Adrenal gland (tissue), 12 donors: Measurements from ENCODE around the gene SYAP1. TPM values are rescaled to one million over a fixed set of nuclear protein-coding genes. Genes with fewer than 3 reads are reported as not detected.
"Not testable (repeated sequence)": the region's sequence is repeated elsewhere in the genome, so short reads cannot be mapped to it uniquely, and the experiment has no call there.

Experiments
- DNase-seq, 7 donors: peaks; one replicate each; pipeline ENCODE4 v3.0.0-alpha.2; 2019 to 2020
- H3K27ac ChIP-seq, 5 donors: fragments of 200-600 bp; sonication (generic) in 4 of 5; 1 replicate in 3 of 5; 2 replicates in 2 of 5; pipeline versions ENCODE4 v1.5.1 to v1.8.0; 2016 to 2020; ENCODE audit warnings: mild to moderate bottlenecking in 1 of 5
- H3K27me3 ChIP-seq: fragments of 200-600 bp; 2 replicates; pipeline ENCODE4 v1.8.0; 2021
- H3K36me3 ChIP-seq, 2 donors: fragments of 200-600 bp; replicated peaks in 1 of 2; 1 replicate in 1 of 2; 2 replicates in 1 of 2; pipeline versions ENCODE4 v1.5.1 to v1.8.0; 2018 to 2022
- H3K4me1 ChIP-seq, 2 donors: fragments of 200-600 bp; replicated peaks in 1 of 2; 1 replicate in 1 of 2; 2 replicates in 1 of 2; pipeline versions ENCODE4 v1.5.1 to v1.8.0; 2018 to 2021
- H3K4me3 ChIP-seq, 4 donors: fragments of 200-600 bp; sonication (generic) in 3 of 4; one replicate each; pipeline ENCODE4 v1.5.1; 2016 to 2018
- H3K9me3 ChIP-seq, 3 donors: fragments of 200-600 bp; sonication (generic) in 1 of 3; replicated peaks in 1 of 3; 1 replicate in 2 of 3; 2 replicates in 1 of 3; pipeline versions ENCODE4 v1.5.1 to v1.8.0; 2016 to 2021
- CTCF ChIP-seq, 6 experiments: fragments of 450-650 bp in 4 of 6; fragments of 200-600 bp in 2 of 6; sonication (generic) in 1 of 6; IDR thresholded peaks; 1 replicate in 5 of 6; 2 replicates in 1 of 6; pipeline versions ENCODE4 v1.5.1 to v1.8.0; 2016 to 2021; ENCODE audit warnings: antibody characterized with exemption in 6 of 6, mild to moderate bottlenecking in 2 of 6, moderate library complexity in 1 of 6
- POLR2A ChIP-seq, 2 donors: fragments of 450-650 bp; IDR thresholded peaks; one replicate each; pipeline ENCODE4 v1.6.1; 2017; ENCODE audit warnings: antibody characterized with exemption in 2 of 2, mild to moderate bottlenecking in 2 of 2, moderate library complexity in 1 of 2
- WGBS, 4 donors: extraction: QIAGEN DNeasy Blood & Tissue Kit in 2 of 4; methylation state at CpG; one replicate each; pipeline versions ENCODE4 v1.1.5 to v1.1.7; 2013 to 2017; 5-methylcytosine and 5-hydroxymethylcytosine counted together
- intact Hi-C, 2 donors: fragments of 100-400 bp; cut with DNase I; formaldehyde crosslinking; loops; one replicate each; pipeline versions ENCODE4 v1.14.1 to v1.15.0; 2022 to 2023
- polyA plus RNA-seq, 3 donors: library from polyadenylated mRNA; stranded (reverse); fragments of 200-250 nt in 2 of 3; fragments of 350-450 nt in 1 of 3; fragmentation: Illumina TruSeq in 1 of 3; extraction: RNeasy Lipid Tissue Mini Kit (QIAGEN cat#74804) in 1 of 3; gene quantifications; one replicate each; pipeline ENCODE4 v1.2.3, GENCODE V29; 2013 to 2014
- total RNA-seq, 9 donors: library from RNA; depleted of rRNA in 4 of 9; stranded (reverse); fragments of >200 nt in 4 of 9; fragments of 120-200 nt in 1 of 9; fragmentation: NEBNext Ultra II Directional in 1 of 9; extraction: Animal tissue kit (Norgen Biotek cat#: 25700) in 1 of 9; gene quantifications; one replicate each; pipeline versions ENCODE4 v1.1.0 to v1.2.4, GENCODE V29; 2013 to 2023
- donor health status: healthy with polysubstance abuse.
- donor health status: Bipolar disorder and iron deficiency.
- donor health status: DM: yes; HTN: yes; CAD: no.
- donor health status: DM: no; HTN: no; CAD: no.
- donor health status: DM: no; HTN: no; CAD: no.
- donor health status: DM: yes; HTN: yes; CAD: no.

SYAP1 gene
- total and polyA plus RNA-seq, 12 donors, result 15.8 to 106 (median 43.6) TPM

GRCh38 chrX:16756724-16757123 lies 37.3 kb downstream of the SYAP1 start:
- Histone ChIP-seq H3K27ac (no peak overlapping the region), H3K27me3 (no peaks in the 10 kb centered on the region), H3K9me3 (no peaks in the 10 kb centered on the region), H3K4me1 (no peaks in the 10 kb centered on the region), H3K4me3 (no peak overlapping the region), H3K36me3 (peaks cover 0 to 65% of the 10 kb centered on the region in 2 donors)
- intact Hi-C loops, result no loop called here
- TF ChIP-seq POLR2A (IDR thresholded peaks at IDR 0.05) (no peak), CTCF (IDR thresholded peaks at IDR 0.05) (no peak)
- 89 to 96% (median 93%) methylated on average over 4 of the region's 4 CpGs for WGBS, 4 donors
- no peak for DNase-seq

DNA sequence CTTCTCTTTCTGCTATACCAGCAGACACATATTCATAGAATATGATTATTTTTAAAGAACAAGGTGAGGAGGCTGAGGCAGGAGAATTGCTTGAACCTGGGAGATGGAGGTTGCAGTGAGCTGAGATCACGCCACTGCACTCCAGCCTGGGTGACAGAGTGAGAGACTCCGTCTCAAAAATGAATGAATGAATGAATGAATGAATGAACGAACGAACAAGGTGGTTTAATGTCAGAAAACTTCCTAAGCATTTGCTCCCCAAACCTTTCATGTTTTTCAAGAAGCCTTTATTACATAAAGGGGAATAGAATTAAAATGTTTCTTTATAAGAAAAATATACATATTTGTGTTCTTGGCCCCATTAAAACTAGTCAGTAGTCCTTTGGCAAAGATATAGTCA lies 42.1 kb downstream of the SYAP1 start:
- H3K27ac ChIP-seq, intact Hi-C loops, H3K9me3 ChIP-seq, H3K4me1 ChIP-seq, H3K4me3 ChIP-seq, H3K27me3 ChIP-seq, DNase-seq: not testable (repeated sequence)
- peaks cover 0 to 38% of the 10 kb centered on the region in 2 donors for H3K36me3 ChIP-seq
- 91 to 96% (median 92%) methylated on average over 4 of the region's 4 CpGs for WGBS, 4 donors

DNA sequence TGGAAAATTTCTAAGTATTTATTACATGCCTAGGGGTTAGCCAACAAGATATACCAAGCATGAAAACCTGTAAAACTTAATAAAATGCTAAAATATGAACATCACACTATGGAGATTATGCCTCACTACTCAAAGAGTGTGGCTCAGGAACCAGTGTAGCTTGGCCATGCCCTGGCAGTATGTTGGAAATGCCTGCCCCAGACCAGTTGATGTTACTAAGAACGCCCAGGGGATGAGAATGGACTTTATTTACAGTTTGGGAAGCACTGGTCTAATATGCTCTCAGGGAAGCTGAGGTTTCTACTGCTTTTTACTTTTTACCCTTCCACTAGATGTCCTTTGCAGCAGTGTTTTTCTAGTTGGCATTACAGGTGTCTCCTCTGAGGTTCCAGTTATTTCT lies 43.2 kb downstream of the SYAP1 start:
- Histone ChIP-seq H3K9me3 (no peaks in the 10 kb centered on the region), H3K36me3 (peaks cover 0 to 36% of the 10 kb centered on the region in 2 donors), H3K4me1 (no peaks in the 10 kb centered on the region), H3K4me3 (no peak overlapping the region), H3K27me3 (no peaks in the 10 kb centered on the region), H3K27ac (no peak overlapping the region)
- TF ChIP-seq POLR2A (IDR thresholded peaks at IDR 0.05) (no peak), CTCF (IDR thresholded peaks at IDR 0.05) (no peak)
- intact Hi-C loops, result no loop called here
- DNase-seq, result no peak
- WGBS, 4 donors, result 83 to 97% (median 89%) methylated on average over 1 of the region's 1 CpG; no CpG with 5 or more reads in 1 of the 4 donors

GRCh38 chrX:16765594-16765993 lies 46.2 kb downstream of the SYAP1 start:
- Histone ChIP-seq H3K4me1 (no peaks in the 10 kb centered on the region), H3K36me3 (peaks cover 0 to 9% of the 10 kb centered on the region in 2 donors), H3K4me3 (no peak overlapping the region), H3K9me3 (no peaks in the 10 kb centered on the region), H3K27ac (no peak overlapping the region), H3K27me3 (no peaks in the 10 kb centered on the region)
- WGBS, 4 donors, result 31 to 61% (median 47%) methylated on average over 2 of the region's 2 CpGs
- intact Hi-C loops, result no loop called here
- no peak for DNase-seq
- TF ChIP-seq CTCF (IDR thresholded peaks at IDR 0.05), result no peak
- TF ChIP-seq POLR2A (IDR thresholded peaks at IDR 0.05), result no peak

DNA sequence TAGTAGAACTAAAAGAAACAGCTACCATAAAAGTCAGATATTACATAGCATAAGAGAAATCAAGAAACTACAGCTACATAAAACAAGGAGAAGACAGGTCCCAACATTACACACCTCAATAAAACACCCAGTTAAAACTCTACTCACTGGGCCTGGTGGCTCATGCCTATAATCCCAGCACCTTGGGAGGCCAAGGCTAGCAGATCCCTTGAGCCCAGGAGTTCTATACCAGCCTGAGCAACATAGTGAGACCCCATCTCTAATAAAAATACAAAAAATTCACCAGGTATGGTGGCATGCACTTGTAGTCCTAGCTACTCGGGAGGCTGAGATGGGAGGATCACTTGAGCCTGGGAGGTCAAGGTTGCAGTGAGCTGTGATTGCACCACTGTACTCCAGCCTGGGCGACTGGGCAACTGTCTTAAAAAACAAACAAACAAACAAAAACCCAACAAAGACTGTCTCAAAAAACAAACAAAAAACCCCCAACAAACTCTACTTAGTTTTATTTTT lies 51.6 kb downstream of the SYAP1 start:
- WGBS, 4 donors, result 42 to 66% (median 60%) methylated on average over 2 of the region's 2 CpGs
- H3K36me3 ChIP-seq, result no peaks in the 10 kb centered on the region
- no peaks in the 10 kb centered on the region for H3K4me1 ChIP-seq
- H3K27me3 ChIP-seq, result no peaks in the 10 kb centered on the region
- no peak for DNase-seq
- H3K4me3 ChIP-seq, result no peak overlapping the region
- H3K9me3 ChIP-seq, result no peaks in the 10 kb centered on the region
- TF ChIP-seq POLR2A (IDR thresholded peaks at IDR 0.05) (no peak), CTCF (IDR thresholded peaks at IDR 0.05) (no peak)
- intact Hi-C loops, result no loop called here
- no peak overlapping the region for H3K27ac ChIP-seq
